HG03108 (cell line): ENCODE measurements around the gene LMF1.
"Not testable (repeated sequence)": the region's sequence is repeated elsewhere in the genome, so short reads cannot be mapped to it uniquely, and the experiment has no call there.

ENCODE experiments used
- ATAC-seq: cut with Tn5 transposase; IDR thresholded peaks from one replicate; pipeline ENCODE4 v1.9.1; 2021; ENCODE audit warnings: moderate library complexity; ENCODE audit not compliant: unreplicated experiment

Gene LMF1

DNA sequence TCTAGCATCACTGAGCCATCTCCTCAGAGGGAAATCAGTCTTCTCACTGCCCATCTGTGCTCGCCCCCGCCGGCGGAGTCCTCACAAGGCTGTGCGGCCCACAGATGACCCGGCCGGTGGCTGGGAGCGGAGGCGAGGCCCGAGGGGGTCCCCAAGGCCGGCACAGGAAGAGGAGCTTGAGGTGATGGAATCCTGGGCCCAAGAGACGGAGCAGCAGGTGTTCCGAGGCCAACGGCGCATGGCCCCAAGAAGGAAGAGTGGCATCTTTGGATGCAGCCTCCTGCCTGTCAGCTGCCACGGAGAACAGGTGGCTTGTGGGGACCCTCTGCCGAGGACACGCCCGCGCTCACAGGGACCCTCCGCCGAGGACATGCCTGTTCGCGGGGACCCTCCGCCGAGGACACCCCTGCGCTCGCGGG, 97.5 kb downstream of the LMF1 start:
- no peak for ATAC-seq

DNA sequence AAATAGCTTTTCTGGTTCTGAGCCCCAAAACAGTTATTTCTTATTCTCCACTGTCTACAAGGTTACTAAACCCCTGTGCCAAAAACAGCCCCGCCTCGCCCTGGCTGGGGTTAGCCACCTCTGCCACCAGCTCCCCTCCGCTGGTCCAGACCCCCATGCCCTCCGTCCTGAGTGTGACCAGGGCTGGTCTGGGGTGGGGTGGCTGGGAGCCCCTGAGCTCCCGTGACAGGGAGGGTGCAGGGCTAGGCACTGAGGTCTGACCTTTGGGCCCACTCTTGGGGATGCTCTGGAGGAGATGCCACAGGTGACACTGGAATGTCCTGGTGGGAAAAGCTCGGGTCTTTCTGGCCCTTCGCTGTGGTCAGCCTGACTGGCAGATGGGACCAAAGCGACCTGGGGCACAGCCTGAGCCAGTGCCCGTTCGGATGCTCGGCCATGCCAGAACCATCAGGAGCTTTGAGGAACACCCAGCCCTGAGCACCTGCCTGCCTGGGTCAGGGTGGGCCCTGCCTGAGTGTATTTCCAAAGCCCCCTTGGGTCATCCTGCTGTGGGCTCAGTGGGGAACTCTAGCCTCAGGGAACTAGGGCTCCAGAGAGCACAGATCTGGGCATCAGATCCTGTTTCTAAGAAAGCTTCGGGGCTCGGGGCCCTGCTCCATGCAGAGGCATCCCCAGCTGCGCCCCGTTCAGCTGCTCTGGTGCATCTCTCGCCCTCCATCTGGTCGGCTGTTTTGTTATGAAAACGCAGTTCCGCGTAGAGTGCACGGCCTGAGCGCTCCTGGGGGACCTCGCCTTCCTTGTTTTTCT, 98.1 kb downstream of the LMF1 start:
- ATAC-seq: no peak

DNA sequence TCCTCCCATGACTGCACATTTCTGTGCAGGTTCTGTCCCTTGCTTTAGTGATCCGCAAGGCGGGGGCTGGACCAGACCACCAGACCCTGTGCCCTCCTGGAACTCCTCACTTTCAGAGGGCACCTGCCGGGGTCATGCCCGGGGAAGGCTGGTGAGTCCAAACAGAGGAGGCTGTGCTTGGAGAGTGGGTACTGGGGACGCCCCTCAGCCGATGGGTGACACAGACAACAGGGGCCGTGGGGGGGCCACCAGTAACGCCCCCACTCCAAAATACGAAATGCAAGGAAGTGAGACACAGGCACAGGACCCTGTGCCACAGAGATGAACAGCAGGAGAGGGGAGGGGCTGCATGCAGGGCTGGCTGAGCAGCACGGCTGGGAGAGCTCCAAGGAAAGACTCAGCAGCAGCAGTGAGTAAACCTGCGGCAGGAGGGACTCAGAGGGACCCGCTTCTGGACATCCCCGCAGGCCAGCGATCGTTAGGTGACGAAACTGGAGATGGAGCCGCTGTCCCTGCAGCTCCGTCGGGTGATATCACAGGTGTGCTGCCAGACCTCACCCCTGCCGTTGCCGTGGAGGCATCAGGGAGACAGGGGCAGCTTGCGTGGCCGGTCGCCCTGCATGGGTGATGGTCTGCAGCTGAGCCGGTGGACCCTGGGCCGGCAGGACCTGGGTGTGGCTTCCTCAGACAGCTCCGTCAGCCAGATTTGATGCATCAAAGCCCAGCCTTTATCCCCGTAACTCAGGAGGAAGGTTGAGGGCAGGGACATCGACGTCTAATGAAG, 99.0 kb downstream of the LMF1 start:
- no peak for ATAC-seq

DNA sequence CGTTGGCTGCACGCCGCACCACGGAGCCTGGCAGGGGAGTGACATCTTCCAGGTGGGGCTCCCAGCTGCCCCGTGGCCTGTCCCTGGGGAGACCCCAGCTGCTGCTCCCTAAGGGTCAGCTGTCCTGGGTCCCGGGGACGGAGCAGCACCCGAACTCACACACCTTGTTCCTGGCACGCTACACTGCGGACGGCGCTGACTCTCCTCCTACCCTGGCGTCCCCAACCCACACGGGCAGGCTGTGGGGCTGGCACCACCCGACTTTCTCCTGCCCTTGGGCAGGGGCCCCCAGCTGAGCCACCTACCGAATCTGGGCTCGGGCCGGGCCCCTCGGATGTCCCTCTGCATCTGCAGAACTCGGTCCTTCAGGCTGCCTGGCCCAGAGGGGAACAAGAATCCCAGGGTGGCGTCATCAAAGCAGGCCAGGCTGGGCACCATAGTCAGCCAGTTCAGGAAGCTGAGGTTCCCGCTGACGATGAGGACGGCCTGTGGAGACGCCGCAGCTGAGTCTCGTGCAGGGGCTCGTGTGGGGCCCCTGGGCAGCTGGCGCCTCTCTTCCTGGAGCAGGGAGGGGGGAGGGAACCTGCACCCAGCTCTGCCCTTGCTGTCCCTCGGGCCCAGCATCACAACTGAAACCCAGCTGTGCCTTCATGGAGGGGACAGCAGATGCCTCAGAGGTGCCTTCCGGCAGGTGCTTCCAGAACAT, 99.8 kb downstream of the LMF1 start:
- no peak for ATAC-seq

DNA sequence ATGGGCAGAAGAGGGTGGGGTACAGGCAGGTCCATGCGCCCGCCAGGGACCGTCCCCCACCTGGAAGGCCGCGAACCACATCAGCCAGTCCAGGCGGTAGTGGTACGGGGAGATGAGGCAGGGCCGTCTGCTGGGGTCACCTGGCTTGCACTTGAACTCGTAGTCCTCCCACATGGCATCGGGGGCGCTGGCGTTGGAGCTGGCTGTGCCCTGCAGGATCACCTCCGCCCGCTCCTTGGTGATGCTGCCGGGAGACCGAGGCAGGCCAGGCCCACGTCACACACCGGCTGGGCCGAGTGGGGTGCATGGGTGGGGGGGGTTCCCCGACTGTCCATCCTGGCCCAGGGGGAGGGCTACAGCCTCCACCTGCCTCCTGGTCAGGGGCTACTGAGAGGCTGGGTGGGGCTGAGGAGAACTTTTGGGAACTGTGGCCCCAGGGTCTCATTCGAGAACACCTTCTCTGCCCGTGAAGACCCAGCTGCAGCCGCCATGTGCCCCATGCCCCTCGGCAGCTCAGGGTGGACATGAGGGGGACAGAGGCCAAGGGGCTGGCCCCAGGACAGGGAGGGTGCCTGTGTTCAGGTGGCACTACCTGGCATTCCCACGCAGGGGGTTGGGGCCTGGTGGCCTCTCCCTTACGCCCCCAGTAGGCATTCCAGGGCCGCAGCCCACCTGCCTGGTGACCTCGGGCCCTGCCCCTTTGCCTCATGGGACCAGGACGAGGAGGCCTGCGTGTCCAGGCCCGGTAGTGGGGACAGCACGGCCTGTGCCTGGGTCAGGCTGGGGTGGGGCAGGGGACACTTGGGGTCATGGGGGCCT, 100.8 kb downstream of the LMF1 start:
- no peak for ATAC-seq

DNA sequence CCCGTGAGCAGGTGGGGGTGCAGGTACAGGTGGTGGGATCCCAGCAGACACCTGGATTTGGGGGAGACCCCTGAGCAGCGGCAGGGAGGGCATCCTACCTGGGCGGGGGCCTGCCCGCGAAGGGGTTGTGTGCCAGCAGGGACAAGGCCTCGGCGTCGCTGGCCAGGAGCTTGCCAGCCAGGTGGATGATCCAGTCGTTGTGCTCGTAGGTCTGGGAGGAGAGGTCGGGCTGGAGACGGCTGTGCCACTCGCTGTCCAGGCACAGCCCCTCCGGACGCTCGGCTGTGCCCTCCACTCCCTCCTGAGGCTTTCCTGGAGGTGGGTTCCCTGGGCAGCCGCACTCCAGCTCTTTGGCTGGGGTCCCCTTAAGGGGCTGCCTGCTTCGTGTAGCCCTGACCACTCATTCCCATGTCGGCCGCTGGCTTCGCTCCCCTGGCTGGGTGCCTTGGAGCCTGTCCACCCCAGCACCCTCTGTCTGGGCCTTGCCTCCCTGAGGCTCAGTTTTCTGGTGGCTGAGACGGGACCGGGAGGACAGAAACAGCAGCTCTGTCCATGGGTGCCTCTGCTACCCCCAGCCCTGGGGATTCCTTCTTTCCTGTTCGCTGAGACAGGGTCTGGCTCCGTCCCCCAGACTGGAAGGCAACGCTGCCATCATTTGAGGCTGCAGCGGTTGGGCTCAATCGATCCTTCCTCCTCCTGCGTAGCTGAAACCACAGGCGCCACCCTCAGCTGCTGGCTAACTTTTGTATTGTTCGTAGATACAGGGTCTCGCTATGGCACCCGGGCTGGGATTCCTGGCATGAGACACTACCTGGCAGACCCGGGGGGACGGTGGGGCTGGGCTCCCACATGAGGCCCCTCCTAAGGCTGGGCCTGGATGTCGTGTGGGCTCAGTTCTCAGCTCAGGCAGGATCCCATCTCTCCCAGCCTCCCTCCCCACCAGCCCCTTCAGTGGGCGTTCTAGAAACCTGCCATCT, 101.7 kb downstream of the LMF1 start:
- no peak for ATAC-seq

DNA sequence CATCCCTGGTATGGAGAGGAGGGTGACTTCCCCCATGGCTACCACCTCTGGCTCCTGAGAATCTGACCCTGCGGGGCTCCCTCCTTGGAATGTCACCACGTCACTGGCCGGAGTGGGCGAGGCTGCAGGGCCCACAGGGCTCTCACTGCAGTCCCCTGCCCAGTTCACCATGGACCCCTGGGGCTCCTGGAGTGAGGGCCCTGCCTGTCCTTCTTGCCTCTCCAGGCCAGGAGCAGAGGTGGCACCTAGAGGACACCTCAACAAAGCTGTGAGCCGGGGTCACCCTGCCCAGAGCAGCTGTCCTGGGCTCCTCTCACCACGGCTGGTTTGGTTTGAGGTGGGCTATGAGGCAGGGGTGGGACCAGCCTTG, 102.4 kb downstream of the LMF1 start:
- ATAC-seq: no peak

DNA sequence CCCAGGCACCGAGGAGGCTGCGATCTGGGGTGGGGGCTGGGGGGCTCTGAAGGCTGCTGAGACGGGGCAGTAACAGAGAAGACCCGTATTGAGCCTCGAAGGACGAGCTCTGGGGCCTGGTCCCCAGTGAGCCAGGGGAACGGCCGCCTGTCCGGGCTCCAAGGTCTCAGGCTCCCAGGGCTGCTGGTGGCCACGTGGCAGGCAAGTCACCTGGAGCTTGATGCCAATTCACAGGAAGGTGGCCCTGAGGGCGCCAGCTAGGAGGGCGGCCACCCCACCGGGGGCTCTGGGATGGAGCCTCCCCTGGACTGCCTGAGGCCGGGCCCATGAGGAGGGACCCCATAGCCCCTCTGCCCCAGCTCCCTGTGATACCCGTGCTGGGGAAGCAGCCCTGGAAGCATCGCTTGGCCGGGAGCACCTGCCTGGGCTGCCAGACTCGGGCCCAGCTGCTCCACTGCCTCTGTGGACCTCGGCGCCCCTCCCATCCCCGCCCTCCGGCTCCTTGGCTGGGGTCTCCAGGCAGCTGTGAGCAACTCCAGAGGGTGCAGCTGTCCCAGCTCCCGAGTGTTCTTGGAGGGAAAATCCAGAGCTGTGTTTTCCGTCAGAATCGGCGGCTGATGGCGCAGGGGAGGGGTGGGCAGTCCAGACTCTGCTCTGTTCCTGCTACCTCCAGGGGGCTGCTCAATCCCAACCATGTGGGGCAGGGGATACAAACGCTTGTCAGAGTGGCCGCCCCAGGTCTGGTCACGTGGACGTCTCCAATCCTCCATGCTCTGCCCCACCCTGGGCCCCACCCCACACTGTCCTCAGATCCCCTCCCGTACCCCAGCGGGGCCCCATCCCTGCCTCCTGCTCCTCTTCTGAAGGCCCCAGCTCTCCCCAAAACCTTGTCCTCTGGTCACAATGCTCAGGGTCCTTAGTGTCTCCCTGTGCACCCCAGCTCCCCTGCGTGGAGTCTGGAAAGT, 103.1 kb downstream of the LMF1 start:
- no peak for ATAC-seq

DNA sequence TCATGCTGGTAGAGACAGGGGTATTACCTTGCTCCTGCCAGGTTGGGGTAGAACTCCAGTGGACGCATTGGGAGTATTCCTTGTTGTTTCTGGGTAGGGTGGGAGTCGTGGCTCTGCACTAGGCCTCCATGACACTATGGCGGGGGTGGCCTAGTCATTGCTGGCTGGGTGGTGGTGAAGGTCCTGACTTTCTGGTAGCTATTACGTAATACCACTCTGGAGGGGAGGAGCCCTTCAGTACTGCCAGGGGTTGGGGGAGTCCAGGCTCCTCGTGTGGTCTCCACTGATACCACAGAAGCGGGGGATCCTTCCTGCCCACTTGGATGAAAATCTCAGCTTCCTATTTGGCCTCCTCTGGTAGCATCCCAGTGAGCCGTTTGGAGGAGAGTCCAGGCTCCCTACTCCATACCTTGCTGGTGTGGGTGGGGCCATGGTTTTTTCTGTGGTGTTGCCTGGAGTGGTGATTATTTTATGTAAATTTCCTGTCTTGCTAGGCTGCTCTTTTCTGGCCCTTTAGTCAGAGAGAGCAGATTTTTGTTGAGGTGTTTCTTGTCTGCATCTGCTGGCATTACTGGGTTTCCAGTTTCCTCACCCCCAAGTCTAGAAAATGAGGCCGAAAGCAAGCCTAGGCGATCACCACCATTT, 104.4 kb downstream of the LMF1 start:
- no peak for ATAC-seq

DNA sequence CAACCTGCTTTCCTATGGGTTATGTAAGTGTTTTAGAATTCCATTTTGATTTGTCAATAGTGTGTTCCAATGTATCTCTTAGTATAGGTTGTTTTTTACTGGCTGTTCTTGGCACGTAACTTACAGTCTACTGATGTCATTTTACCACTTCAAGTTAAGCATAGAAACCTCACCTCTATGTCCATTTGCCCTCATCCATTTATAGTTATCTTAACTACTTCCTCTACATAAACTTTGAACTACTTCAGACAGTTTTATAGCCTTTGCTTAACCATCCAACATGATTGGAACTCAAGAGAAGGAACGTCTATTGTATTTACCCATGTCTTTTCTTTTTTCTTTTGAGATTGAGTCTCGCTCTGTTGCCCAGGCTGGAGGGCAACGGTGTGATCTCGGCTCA, 105.8 kb downstream of the LMF1 start:
- ATAC-seq: no peak

DNA sequence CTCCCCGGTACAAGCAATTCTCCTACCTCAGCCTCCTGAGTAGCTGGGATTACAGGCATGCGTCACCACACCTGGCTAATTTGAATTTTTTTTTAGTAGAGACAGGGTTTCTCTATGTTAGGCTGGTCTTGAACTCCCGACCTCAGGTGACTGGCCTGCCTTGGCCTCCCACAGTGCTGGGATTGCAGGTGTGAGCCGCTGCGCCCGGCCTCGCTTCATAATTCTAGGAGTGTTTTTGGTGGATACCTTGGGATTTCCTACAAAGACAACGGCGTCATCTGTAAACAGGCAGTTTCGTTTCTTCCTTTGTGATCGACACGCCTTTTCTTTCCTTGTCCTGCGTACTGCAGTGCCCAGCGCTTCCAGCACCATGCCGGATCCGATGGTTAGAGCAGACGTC, 109.3 kb downstream of the LMF1 start:
- no peak for ATAC-seq

DNA sequence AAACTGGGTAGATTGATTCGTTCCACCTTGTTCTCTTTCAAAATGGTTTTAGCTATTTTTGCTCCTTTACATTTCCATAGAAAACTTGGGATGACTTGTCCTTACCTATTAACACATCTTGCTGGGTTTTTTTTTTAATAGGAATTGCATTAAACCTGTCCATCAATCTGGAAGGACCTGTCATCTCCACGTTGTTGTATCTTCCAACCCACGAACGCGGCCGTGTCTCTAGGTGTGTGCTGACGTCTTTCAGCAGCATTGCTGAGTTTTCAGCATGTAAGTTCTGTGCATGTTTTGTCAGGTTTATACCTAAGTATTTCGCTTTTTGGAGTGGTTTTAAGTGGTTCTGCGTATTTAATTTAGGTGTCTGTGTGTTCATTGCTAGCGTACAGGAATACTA, 109.9 kb downstream of the LMF1 start:
- ATAC-seq: no peak

DNA sequence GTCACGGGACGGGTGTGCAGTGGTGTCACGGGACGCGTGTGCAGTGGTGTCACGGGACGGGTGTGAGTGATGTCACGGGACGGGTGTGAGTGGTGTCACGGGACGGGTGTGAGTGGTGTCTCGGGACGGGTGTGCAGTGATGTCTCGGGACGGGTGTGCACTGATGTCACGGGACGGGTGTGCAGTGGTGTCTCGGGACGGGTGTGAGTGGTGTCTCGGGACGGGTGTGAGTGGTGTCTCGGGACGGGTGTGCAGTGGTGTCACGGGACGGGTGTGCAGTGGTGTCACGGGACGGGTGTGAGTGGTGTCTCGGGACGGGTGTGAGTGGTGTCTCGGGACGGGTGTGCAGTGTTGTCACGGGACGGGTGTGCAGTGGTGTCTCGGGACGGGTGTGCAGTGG, 111.8 kb downstream of the LMF1 start:
- ATAC-seq: not testable (repeated sequence)

DNA sequence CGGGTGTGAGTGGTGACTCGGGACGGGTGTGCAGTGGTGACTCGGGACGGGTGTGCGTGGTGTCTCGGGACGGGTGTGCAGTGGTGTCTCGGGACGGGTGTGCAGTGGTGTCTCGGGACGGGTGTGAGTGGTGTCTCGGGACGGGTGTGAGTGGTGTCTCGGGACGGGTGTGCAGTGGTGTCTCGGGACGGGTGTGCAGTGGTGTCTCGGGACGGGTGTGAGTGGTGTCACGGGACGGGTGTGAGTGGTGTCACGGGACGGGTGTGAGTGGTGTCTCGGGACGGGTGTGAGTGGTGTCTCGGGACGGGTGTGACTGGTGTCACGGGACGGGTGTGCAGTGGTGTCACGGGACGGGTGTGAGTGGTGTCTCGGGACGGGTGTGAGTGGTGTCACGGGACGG, 112.3 kb downstream of the LMF1 start:
- ATAC-seq: not testable (repeated sequence)

DNA sequence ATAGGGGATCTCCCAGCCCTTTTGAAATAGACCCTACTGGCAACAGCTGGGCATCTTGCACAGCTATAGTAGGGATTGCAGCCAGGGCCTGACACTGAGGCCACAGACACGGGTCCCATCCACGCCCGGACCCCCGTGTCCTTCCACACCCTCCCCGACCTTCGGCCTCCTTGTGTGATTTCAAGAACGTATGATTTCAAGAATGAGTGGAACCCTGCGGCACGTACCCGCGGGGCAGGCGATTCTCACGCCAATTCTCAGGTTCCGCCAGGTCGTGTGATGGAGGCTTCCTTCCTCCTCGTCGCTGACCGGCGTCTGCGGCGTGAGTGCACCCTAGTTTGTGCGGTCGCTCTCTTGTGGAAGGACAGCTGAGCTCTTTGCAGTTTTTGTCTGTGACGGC, 114.0 kb downstream of the LMF1 start:
- ATAC-seq: no peak

DNA sequence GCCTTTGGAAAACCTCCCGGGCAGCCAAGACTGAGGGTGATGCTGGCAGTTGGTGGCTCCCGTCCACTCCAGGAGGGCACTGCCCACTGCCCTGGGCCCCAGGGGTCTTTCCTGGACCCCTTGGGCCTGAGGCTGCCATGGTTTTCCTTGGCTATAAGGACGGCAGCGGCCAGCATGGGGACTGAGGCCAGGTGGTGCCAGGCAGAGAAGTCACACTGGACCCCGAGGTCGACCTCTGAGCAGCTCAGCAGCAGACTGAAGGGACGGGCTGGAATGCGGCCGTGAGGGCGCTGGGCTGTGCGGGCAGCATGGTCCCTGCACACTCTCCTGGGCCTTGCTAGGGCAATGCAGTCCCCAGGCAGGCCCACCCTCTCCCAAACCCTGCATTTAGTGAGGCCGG, 114.7 kb downstream of the LMF1 start:
- no peak for ATAC-seq

DNA sequence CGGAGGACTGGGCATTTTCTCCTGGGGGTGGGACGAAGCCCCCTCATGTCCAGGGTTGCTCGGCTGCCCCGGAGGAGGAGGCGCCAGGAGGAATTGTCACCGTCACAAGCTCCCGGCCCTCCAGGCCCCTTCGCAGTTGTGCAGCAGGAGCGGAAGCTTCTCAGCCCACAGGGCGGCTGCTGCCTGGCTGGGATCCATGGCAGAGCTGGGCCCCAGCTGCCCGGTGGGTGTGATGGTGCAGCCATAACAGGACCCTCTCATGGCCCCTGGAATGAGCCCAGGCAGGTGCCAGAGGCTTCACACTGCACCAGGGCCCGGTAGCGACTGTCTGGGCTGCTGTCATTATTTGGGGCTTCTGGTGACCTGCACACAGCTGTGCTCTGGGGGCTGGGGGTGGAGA, 115.3 kb downstream of the LMF1 start:
- ATAC-seq: no peak

DNA sequence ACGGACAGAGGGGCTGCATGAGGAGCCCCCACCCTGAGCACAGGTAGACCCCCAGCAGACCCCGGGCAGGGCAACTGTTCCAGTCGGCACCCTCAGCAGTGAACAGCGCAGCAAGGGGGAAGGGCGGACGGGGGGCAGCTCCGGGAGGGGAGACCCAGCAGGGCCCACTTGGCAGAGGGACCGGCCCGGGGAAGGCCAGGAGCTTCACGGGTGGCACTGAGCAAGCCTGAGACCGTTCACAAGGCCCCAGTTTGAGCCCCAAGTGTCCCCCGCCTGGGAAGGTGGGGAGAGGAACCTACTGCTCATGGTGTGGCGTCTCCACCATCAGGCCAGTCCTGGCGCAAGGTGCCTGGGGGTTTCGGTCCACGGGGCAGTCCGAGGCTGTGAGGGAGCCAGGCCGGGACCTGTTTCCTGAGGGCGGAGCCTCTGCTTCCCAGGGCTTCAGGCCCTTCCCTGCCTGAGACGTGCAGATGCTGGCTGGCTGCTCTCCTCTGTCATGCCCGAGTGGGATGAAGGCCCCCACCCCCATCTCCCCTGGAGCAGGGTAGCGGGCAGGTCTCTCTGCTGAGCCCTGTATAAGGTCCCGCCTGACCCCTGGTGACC, 115.9 kb downstream of the LMF1 start:
- ATAC-seq: no peak
